ENCODE measurements around the gene ARGLU1. TPM values are rescaled to one million over a fixed set of nuclear protein-coding genes. Genes with fewer than 3 reads are reported as not detected.
A peak's percentile ranks its signal among the peaks of the same experiment; 100 is the strongest.

The ARGLU1 gene
- total RNA-seq, 1 experiment from 2014 or later = 96.9 TPM

DNA sequence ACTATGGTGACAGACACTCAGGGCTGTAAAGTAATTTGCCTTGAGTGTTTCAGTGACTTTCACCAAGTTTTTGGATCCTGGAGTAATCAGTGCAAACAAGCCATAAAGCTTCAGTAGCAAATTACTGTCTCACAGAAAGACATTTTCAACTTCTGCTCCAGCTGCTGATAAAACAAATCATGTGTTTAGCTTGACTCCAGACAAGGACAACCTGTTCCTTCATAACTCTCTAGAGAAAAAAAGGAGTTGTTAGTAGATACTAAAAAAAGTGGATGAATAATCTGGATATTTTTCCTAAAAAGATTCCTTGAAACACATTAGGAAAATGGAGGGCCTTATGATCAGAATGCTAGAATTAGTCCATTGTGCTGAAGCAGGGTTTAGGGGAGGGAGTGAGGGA, 9.4 kb downstream of the ARGLU1 start:
- no peak overlapping the region for H4K5ac ChIP-seq (ENCODE audit: insufficient read length, low read depth, low read length)
- no peak overlapping the region for H3K4ac ChIP-seq (ENCODE audit: low read depth, low read length)
- H3K56ac ChIP-seq (ENCODE audit: insufficient read length, low read depth, low read length) = no peak overlapping the region
- H3K4me1 Mint-ChIP-seq = peaks cover 21 to 22% of the 10 kb centered on the region in 2 experiments
- no peak for DNase-seq
- H3K4me1 ChIP-seq (ENCODE audit: insufficient read depth, low read length) = peaks cover 4% of the 10 kb centered on the region; the same call in 1 of the 2 replicates
- H4K8ac ChIP-seq (replicated peaks; ENCODE audit: insufficient read length, low read depth, low read length) = no peak overlapping the region
- H2BK5ac ChIP-seq (ENCODE audit: insufficient read length, low read length) = no peak overlapping the region
- H3K9me3 ChIP-seq (ENCODE audit: control insufficient read depth, low read depth, low read length) = no peaks in the 10 kb centered on the region
- H3K4me3 Mint-ChIP-seq = no peak overlapping the region
- H3K9me3 Mint-ChIP-seq = no peaks in the 10 kb centered on the region
- no peak overlapping the region for H2BK120ac ChIP-seq (ENCODE audit: low read depth, low read length, poor library complexity, severe bottlenecking)
- no peaks in the 10 kb centered on the region for H3K23me2 ChIP-seq (ENCODE audit: insufficient read length, low read depth, low read length, poor library complexity, severe bottlenecking)
- no peak overlapping the region for H3K14ac ChIP-seq (ENCODE audit: insufficient read depth, low read length)
- peak overlapping the region in 1 of 3 experiments; percentile 62; a peak in 1 of 7 replicates for H3K27ac Mint-ChIP-seq
- H3K27ac ChIP-seq (ENCODE audit: insufficient read length, low read depth, low read length) = no peak overlapping the region
- H3K27me3 ChIP-seq (ENCODE audit: insufficient read depth, low read length) = no peaks in the 10 kb centered on the region
- H4K20me1 ChIP-seq (ENCODE audit: control insufficient read depth, insufficient read depth, insufficient read length) = no peaks in the 10 kb centered on the region
- H3K23ac ChIP-seq (ENCODE audit: insufficient read length, low read depth, low read length) = no peak overlapping the region
- H3T11ph ChIP-seq (ENCODE audit: low read length) = no peak overlapping the region
- H3K4me2 ChIP-seq (ENCODE audit: insufficient read depth, insufficient read length, low read length) = no peak overlapping the region
- no peaks in the 10 kb centered on the region for H3K27me3 Mint-ChIP-seq (ENCODE audit: low read depth)
- no peak overlapping the region for H2BK20ac ChIP-seq (ENCODE audit: low read depth, low read length, poor library complexity, severe bottlenecking)
- no peak overlapping the region for H2BK12ac ChIP-seq (ENCODE audit: insufficient read length, low read depth, low read length)
- H2AFZ ChIP-seq (ENCODE audit: low read length) = no peak overlapping the region
- no peak overlapping the region for H3K18ac ChIP-seq (ENCODE audit: insufficient read length, low read depth, low read length)
- no peak overlapping the region for H2AK5ac ChIP-seq (ENCODE audit: insufficient read length, low read length)
- H2BK15ac ChIP-seq (ENCODE audit: low read depth, low read length) = no peak overlapping the region
- H3K9ac ChIP-seq (ENCODE audit: extremely low read depth, insufficient read length, low read length) = no peak overlapping the region
- H3K79me1 ChIP-seq (ENCODE audit: insufficient read depth, low read depth, low read length, poor library complexity, severe bottlenecking) = peaks cover 9% of the 10 kb centered on the region
- H4K91ac ChIP-seq (ENCODE audit: insufficient read length, low read depth, low read length) = no peak overlapping the region
- H3K36me3 Mint-ChIP-seq (ENCODE audit: insufficient read depth in 1 of 3, low read depth in 3 of 3) = peaks cover 57 to 66% (median 61%) of the 10 kb centered on the region in 3 experiments
- TF ChIP-seq, protein P1, sequence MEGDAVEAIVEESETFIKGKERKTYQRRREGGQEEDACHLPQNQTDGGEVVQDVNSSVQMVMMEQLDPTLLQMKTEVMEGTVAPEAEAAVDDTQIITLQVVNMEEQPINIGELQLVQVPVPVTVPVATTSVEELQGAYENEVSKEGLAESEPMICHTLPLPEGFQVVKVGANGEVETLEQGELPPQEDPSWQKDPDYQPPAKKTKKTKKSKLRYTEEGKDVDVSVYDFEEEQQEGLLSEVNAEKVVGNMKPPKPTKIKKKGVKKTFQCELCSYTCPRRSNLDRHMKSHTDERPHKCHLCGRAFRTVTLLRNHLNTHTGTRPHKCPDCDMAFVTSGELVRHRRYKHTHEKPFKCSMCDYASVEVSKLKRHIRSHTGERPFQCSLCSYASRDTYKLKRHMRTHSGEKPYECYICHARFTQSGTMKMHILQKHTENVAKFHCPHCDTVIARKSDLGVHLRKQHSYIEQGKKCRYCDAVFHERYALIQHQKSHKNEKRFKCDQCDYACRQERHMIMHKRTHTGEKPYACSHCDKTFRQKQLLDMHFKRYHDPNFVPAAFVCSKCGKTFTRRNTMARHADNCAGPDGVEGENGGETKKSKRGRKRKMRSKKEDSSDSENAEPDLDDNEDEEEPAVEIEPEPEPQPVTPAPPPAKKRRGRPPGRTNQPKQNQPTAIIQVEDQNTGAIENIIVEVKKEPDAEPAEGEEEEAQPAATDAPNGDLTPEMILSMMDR (conservative IDR thresholded peaks at IDR 0.05) = no peak
- H3K79me2 ChIP-seq (ENCODE audit: insufficient read depth, low read length) = peaks cover 47% of the 10 kb centered on the region
